Stimulated activated CD4-positive, alpha-beta T cell treated with anti-CD3 and anti-CD28 coated beads, Interleukin-2, amount 100 ng/mL, for 4 hours (primary cell): ENCODE results near the gene GAPDH.
"Not testable (repeated sequence)": the region's sequence is repeated elsewhere in the genome, so short reads cannot be mapped to it uniquely, and the experiment has no call there.

Source experiments
- DNase-seq: peaks from one replicate; pipeline ENCODE4 v3.0.0-alpha.2; 2020; ENCODE audit warnings: low read depth

The GAPDH gene

DNA sequence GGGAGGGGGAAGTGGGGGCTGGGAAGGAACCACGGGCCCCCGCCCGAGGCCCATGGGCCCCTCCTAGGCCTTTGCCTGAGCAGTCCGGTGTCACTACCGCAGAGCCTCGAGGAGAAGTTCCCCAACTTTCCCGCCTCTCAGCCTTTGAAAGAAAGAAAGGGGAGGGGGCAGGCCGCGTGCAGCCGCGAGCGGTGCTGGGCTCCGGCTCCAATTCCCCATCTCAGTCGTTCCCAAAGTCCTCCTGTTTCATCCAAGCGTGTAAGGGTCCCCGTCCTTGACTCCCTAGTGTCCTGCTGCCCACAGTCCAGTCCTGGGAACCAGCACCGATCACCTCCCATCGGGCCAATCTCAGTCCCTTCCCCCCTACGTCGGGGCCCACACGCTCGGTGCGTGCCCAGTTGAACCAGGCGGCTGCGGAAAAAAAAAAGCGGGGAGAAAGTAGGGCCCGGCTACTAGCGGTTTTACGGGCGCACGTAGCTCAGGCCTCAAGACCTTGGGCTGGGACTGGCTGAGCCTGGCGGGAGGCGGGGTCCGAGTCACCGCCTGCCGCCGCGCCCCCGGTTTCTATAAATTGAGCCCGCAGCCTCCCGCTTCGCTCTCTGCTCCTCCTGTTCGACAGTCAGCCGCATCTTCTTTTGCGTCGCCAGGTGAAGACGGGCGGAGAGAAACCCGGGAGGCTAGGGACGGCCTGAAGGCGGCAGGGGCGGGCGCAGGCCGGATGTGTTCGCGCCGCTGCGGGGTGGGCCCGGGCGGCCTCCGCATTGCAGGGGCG, at the start of gene GAPDH:
Gene GAPDH (plus strand): TSS at position 595 of the 772 bp plus-strand sequence. CDS start 316 bp downstream, outside the sequence.
- peak; percentile 83 for DNase-seq

DNA sequence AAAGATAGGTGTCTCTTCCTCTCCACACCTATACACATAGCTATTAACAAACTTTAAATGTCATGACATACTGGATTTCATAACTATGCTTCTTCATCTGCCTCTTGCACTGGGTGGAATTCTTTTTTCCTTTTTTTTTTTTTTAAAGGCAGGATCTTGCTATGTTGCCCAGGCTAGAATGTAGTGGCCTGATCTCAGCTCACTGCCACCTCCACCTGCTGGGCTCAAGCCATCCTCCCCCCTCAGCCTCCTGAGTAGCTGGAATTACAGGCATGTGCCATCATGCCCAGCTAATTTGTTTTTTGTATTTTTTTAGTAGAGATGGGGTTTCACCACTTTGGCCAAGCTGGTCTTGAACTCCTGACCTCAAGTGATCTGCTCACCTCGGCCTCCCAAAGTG, 46.1 kb upstream of the GAPDH start:
- DNase-seq = no peak

DNA sequence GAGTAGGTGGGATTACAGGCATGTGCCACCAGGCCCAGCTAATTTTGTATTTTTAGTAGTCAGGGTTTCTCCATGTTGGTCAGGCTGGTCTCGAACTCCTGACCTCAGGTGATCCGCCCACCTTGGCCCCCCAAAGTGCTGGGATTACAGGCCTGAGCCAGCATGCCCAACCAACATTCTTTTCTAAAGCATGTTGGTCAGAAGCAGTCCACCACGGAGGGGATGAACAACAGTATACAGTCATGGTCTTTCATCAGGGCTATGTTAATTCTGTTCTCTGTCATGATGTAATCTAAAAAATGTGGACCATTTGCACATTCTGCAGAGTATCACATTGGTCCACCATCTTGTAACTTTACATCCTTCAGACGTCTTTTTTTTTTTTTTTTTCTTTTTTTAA, 44.9 kb upstream of the GAPDH start:
- no peak for DNase-seq

DNA sequence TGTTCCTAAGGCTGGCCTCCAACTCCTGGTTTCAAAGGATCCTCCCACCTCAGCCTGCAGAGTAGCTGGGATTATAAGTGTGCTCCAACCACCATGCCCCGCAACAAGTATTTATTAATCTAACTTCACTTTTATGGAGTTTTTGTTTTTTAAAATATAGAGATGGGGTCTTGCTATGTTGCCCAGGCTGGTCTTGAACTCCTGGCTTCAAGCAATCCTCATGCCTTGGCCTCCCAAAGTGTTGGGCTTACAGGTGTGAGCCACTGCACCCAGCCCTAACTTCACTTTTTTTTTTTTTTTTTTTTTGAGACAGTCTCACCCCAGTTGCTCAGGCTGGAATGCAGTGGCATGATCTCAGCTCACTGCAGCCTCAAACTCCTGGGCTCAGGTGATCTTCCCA, 43.6 kb upstream of the GAPDH start:
- DNase-seq = not testable (repeated sequence)

DNA sequence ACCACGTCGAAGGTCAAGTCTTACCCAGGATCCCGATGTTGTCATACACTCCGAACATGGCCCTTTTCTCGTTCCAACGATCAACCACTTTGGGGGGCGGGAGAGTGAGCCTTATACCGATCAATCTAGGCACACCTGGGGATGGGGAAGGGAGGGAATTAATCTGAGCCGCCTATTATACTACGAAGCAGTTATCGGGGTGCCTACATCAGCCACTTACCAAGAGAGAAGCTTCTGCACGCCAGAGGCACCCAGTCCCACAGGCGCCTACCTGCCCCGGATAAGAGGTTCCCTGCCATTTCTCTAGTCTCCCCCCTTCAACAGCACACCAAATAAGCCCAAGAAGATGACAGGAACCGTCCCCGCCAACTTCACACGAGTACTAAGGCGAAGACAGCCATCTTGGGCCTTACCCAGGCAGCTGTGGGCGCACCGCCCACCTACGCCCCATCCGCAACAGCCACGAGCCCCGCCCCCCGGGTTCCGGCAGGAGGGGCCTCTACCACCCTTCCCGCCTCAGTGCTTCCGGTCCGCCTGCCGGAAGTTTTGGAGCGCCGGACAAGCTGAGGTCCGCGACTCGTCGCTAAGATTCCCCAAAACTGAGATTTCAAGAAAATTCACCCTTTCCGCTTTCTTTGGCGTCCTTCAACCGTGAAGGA, 41.4 kb upstream of the GAPDH start, which contains the start of gene MRPL51:
Gene MRPL51 (minus strand): TSS at position 425 of the 659 bp plus-strand sequence. CDS start 126 bp downstream, at position 299.
- DNase-seq = peak; percentile 96

DNA sequence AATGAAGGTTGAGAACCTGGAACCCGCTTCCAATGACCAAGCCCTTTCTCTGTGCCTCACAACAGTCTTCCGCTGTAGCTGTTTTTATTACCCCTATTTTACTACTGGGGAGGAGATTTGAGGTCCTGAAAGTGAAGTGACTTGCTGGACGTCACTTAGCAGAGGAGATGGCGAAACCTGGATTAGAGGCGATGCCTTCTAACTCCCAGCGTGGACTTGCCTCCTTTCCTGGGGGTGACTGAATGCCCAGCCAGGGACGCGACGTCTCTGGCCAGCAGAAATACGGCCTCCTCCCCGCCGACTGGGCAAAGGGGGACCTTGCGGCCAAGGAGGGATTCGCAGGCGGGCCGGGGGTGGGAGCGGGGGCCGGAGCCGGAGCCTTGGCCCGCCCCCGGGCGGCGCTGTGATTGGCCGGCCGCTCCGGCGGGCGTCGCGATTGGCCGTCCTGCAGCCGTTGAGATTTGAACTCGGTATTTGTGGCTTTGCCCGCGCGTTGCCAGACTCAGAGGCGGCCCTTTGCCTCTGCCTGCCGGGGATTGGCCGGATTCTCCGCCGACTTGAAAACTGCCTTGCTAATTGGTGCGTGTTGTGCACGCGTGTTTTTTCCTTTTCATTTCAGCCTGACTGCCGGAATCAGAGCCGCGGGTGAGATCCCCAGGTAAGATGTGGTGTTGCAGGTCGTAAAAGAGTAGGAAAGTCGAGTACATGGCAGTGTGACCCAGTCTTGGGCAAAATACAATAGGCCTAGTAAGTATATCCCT, 40.6 kb upstream of the GAPDH start, which contains the start of gene NCAPD2:
Gene NCAPD2 (plus strand): TSS at position 606 of the 761 bp plus-strand sequence. CDS start 997 bp downstream, outside the sequence.
- DNase-seq = peak; percentile 91

DNA sequence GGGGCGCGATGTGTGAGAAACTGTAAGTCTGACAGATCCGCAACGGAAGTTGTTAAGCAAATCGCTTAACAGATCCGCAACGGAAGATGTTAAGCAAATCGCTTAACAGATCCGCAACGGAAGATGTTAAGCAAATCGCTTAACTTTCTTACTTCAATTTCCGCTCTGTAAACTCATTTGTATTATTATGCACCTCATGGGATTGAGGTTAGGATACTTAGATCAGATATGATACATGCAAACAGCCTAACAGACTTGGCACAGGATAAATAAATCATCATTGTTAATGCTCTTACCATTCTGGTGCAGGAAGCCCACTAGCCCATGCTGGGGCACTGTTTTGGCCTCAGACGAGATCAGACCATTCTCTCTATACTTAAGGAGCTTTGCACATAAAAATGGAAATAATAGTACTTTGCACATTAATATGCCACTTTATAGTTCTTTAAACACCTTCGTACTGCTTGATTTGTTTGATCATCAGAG, 40.0 kb upstream of the GAPDH start:
- DNase-seq = no peak

DNA sequence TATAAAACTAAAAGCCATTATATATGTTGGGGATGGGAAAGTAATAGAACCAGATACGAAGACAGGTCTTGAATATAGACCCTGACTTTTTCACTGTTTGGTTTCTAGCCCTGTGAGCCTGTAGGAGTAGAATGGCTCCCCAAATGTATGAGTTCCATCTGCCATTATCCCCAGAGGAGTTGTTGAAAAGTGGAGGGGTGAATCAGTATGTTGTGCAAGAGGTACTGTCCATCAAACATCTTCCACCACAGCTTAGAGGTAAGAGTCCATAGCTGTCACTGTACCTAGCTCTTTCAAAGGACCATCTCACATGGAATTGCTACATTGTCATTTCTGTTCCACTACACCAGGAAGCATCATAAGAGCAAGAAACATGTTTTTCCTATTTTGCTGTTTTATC, 39.3 kb upstream of the GAPDH start:
- no peak for DNase-seq

DNA sequence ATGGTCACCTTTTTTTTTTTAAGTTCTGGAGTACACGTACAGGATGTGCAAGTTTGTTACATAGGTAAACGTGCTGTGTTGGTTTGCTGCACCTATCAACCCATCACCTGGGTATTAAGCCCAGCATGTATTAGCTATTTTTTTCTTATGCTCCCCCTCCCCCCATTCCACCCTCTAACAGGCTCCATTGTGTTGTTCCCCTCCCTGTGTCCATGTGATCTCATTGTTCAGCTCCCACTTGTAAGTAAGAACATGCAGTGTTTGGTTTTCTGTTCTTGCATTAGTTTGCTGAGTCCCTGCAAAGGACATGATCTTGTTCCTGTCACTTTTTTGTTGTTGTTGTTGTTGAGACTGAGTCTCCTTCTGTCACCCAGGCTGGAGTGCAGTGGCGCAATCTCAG, 37.0 kb upstream of the GAPDH start:
- DNase-seq = not testable (repeated sequence)

DNA sequence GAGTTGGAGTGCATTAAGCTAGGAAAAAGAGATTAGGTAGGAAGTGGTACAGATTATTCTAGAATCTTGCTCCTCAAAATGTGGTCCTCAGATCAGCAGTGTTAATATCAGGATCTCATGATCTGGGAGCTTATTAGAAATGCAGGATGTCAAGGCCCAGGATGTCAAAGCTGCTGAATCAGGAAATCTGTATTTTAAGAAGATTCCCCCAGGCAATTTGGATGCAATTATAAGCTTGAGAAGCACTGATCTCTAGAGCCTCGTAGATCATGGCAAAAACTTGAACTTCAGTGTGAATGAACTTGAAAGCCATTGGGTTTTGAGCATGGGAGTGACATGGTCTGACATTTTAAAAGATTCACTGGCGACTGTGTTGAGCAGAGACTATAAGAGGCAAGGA, 33.9 kb upstream of the GAPDH start:
- no peak for DNase-seq

DNA sequence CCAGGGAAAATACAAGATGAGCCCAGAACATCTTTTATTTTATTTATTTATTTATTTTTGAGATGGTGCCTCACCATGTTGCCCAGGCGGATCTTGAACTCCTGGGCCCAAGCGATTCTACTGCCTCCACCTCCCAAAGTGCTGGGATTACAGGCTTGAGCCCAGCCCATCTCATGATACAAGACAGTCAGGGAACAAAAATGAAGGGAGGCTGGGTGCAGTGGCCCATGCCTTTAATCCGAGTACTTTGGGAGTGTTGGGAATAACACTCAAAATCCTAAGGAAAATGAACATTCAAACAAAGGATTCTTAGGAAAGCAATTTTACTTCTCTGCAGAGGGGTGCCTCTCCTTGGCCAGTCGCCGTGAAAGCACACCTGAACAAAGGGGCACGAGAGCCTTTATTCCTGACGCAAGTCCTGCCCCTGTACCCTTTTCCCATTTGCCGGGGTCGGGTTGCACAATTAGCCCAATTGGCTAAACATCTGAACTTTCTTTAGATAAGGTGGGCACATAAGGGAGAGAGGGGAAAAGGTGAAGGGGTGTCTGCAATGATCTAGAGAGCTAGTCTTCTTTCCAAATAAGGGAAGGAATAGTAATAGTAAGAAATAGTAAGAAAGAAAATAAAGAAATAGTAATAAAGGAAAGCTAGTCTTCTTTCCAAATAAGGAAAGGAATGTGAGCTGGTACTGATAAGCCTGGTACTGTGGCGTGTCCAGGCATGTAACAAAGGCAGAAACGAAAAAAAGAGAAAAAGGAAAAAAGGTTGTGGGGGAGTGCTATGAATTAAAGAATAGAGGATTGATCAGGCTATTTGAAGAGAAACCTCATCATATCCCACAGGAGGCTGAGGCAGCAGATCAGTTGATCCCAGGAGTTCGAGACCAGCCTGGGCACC, 27.0 kb upstream of the GAPDH start:
- DNase-seq = no peak

DNA sequence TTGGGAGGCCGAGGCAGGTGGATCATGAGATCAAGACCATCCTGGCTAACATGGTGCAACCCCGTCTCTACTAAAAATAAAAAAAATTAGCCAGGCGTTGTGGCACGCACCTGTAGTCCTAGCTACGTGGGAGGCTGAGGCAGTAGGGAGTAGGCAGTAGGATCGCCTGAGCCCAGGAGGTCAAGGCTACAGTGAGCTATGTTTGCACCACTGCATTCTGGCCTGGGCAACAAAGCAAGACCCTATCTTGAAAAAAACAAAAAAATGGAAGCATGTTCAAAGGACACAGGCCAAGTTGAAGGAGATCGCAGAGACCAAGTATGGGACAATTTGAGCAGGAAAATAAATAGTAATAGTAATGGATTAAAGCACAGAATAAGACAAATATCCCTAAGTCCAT, 26.2 kb upstream of the GAPDH start:
- DNase-seq = no peak

DNA sequence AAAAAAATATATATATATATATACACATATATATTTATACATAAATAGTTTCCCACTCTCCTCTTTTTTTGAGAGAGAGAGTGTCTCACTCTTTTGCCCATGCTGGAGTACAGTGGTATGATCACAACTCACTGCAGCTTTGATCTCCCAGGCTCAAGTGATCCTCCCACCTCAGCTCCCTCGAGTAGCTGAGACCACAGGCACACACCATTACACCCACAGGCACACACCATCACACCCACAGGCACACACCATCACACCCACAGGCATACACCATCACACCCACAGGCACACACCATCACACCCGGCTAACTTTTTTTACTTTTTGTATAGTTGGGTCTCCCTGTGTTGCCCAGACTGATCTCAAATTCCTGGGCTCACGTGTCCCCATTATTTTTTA, 14.1 kb upstream of the GAPDH start:
- DNase-seq = no peak

DNA sequence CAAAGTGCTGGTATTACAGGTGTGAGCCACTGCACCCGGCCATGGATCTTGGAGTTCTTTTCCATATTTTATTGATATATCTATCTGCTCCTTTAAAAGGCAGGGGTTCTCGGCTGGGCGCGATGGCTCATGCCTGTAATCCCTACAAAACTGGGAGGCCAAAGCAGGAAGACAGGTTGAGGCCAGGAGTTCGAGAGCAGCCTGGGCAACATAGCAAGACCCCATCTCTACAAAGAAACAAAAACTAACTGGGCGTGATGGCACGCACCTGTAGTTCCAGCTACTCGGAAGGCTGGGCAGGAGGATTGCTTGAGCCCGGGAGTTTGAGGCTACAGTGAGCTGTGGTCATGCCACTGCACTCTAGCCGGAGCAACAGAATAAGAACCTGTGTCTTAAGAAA, 12.1 kb upstream of the GAPDH start:
- DNase-seq = no peak

DNA sequence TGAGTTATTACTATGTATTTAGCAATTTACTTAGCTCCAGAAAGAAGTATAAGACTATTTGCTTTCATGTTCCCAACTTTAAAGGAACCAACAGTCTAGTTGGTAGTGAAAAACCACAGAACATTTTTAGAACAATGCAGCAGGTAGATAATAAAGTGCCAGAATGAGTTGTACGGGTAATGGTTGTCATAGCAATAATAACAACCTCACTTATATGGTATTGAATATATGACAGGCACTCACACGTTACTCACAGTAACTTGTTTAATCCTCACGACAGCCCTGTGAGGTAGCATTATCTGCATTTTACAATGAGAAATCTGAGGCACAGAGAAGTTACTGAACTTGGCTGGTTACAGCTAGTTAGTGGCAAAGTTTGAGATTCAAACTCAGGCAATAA, 10.6 kb upstream of the GAPDH start:
- no peak for DNase-seq

DNA sequence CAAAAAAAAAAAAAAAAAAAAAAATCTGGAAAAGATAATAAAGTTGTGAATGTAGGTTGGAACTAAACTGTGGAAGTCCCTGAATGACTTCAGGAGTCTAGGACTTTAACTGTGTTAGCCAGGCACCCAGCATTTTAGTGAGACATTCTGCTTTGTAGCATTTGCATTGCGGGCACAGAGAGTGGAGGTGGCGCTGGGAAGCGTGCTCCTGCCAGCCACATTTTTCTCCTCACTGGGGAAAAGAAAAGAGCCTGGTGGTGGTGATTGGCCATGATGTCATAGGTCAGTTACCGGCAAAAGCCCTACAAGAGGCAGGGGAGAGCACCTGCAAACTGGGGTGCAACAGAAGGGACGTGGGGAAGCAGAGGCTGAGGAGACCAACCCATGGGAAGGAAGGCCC, 9.7 kb upstream of the GAPDH start:
- no peak for DNase-seq

DNA sequence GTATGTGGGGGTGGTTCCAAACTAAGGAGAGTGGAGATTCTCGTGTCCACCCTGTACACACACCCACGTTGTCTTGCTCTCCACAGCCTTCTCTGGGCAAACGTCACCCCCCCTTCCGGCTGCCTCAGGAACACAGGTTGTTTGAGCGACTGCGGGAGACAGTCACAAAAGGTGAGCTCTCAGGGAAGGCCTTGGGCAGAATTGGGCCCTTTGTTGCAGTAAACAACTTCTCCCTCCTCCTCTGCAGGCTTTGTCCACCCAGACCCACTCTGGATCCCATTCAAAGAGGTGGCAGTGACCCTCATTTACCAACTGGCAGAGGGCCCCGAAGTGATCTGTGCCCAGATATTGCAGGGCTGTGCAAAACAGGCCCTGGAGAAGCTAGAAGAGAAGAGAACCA, 8.1 kb upstream of the GAPDH start:
- DNase-seq = no peak

DNA sequence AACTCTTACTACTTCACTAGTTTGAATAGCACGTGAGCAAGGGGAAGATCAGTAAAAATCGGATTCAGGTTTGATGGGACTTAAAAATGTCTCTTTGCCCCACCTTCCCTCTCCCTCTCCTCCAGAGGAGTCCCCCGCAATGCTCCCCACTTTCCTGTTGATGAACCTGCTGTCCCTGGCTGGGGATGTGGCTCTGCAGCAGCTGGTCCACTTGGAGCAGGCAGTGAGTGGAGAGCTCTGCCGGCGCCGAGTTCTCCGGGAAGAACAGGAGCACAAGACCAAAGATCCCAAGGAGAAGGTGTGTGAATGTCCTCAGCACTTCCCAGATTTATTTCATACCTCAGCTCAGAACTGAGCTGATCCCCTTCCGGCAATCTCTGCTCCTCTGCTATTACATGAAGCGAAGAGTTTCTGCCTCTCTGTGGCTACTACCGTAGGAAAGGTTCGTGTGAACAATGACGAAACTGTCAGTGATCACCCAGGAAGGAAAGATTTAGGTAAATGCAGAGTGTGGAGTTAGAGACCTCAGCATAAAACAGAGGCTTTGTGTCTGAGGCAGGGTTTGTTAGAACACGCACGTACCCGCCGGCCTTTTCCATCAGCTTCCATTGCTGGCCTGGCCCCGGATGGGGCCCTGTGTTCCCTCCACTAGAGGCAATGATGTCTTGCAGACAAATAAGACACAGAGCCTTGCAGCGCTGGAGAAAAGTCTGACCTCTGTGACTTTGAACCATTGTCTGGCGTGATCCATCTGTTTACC, 7.4 kb upstream of the GAPDH start:
- DNase-seq = no peak

DNA sequence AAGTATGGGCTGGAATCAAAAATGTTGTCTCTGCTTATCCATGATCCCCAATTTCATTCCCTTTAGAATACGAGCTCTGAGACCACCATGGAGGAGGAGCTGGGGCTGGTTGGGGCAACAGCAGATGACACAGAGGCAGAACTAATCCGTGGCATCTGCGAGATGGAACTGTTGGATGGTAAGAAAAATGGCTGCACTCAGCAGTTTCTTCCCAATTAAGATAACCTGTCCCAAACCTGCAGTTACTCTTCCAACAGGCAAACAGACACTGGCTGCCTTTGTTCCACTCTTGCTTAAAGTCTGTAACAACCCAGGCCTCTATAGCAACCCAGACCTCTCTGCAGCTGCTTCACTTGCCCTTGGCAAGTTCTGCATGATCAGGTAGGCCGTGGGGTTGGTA, 6.6 kb upstream of the GAPDH start:
- no peak for DNase-seq

DNA sequence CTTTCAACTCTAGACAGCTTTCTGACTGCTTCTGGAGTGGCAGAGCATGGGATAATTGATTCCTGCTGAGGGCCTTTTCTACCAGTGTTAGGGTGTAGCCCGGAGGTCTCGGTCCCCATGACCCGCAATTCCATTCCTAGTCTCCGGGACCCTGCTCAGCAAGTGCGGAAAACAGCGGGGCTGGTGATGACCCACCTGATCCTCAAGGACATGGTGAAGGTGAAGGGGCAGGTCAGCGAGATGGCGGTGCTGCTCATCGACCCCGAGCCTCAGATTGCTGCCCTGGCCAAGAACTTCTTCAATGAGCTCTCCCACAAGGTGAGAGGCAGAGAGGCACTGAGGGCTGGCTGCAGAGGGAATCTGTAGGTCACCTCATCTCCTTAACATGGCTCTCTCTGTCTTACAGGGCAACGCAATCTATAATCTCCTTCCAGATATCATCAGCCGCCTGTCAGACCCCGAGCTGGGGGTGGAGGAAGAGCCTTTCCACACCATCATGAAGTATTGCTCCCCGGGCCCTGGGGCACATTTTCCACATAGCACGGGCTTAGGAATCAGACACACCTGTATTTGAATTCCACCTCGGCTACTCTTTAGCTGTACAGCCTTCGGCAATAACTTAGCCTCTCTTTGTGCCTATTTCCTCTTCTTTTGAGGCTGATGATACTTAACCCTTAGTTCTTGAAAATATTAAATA, 5.6 kb upstream of the GAPDH start:
- no peak for DNase-seq
